ENCODE measurements around the gene SLC30A10.
"Not testable (repeated sequence)": the region's sequence is repeated elsewhere in the genome, so short reads cannot be mapped to it uniquely, and the experiment has no call there.

SLC30A10 gene

DNA sequence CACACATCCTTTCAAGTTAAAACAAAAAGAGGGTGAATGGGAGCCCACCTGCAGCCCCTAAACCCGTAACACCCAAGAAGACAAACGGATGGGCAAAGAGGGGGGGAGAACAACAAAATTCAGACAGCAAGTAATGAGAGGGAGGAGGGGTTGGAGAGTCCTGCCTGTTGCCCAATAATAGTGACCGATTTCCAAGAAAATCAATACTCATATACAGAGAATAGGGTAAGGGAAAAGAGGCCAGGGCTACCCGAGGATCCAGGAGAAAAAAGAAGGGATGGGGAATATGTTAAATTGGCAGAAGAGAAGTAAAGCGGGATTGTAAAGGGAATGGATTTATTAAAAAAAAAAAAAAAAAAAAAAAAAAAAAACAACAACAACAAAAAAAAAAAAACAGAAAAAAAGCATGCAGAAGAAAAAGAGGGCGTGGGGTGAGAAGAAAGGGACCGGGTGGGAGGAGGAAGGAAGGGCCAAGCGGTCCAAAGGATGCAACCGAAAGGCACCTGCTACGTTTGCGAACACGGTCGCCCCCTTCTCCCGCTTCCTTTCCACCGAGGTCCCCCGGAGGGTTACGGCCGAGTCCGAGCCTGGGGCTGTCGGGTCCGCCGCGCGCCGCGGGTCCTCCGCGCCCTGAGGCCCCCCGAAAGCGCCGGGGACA lies 930 bp downstream of the SLC30A10 start:
- no peak for DNase-seq (ENCODE audit: low spot score)

DNA sequence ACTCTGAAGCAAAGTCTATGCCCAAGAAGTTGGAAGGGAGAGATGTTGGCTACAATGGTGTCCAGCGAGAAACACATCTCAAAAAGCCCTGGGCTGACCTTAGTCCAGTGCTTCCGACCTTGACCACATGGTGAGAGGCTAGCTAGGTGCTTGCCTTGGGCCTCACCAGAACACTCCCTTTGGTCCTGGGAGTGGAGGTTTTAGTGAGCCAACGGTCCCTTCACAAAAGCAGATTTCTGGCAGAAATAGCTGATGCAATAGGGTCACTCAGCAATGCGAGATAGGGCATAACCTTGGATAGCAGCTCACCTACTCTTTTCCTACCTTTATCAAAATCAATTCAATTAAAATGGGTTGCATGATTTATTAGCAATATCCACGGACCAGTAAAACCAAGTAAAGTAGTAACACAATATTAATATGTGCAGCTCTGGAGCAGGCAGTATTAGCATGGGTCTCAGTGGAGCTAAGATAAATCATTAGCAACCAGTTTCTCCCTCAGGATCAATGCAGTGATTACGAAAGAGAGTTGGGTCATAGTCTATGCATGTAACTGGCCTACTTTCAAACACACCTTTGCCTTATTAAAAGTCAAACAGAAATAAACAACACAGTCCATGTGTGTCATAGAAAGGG lies 1.9 kb downstream of the SLC30A10 start:
- DNase-seq (ENCODE audit: low spot score): no peak

DNA sequence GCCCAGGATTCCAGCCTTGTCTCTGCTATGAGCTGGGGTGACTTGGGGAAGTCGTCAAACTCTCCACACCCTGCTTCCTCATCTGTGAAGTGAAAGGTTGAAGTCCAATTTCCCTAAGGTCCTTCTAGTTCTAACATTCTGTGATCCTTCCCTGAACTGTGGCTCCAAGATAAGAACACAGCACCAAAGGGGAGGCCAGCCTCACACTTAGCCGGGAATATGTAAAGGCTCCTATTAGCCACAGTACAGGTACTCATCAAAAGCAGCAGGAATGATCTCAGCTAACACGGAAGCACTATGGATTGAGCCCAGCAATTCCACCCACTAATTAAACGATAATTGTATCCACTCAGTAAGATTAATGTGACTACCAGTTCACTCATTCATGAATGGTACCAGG lies 4.0 kb downstream of the SLC30A10 start:
- DNase-seq (ENCODE audit: low spot score): no peak

DNA sequence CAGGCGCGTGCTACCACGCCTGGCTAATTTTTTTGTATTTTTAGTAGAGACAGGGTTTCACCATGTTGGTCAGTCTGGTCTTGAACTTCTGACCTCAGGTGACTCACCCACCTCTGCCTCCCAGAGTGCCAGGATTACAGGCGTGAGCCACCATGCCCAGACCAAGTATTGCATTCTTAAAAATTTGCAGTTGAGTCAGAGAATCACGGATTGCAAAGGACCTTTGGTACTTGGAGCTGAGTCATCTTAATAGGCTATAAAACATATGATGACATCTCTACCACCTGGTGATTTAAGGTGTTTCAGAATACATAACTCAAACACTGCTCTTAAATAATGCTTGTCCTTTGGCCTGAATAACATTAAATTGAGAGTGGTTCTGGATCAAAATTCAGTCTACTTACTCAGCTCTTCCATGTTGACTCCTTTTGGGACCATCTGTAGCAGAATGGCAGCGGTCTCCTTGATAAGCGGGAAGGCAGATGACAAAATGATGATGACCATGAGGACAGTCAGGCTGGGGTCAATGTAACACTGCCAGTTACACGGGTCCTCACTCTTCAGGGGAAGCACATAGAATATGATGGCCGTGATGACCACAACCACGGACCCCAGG lies 10.4 kb downstream of the SLC30A10 start:
- DNase-seq (ENCODE audit: low spot score): peak; percentile 92

DNA sequence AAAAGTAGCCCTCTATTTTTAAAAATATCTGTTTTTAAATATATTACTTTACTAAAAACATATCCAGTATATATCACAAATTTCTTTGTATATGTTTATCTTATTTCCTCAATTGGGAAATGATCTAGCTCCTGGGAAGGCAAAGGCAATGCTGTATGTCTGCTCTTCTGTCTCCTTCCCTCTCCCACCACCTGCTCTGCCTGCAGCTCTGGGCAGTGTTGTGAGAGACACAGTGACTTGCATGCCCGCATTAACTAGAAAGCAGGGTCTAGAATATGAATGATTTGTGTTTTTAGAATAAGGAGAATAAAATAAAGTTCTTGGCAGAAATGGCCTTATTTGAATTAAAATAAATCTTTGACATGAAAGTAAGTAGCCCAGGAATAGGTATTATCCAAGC lies 11.1 kb downstream of the SLC30A10 start:
- DNase-seq (ENCODE audit: low spot score): no peak

DNA sequence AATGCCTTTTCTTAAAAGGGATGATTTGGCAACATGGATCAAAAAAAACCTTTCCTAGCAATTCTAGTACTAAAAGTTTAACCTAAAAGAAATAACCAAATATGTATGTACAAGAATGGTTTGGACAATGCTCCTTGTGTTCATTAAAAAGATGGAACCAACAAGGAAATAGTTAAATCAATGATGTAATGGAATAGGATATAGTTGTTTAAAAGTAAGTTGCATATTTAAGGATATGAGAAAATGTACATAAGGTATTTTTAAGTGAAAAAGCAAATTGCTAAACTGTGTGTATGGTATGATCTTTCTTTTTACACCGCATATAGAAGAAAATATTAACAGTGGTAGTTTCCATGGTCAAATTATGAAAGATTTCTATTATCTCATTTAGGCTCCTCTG lies 12.1 kb downstream of the SLC30A10 start:
- DNase-seq (ENCODE audit: low spot score): no peak

DNA sequence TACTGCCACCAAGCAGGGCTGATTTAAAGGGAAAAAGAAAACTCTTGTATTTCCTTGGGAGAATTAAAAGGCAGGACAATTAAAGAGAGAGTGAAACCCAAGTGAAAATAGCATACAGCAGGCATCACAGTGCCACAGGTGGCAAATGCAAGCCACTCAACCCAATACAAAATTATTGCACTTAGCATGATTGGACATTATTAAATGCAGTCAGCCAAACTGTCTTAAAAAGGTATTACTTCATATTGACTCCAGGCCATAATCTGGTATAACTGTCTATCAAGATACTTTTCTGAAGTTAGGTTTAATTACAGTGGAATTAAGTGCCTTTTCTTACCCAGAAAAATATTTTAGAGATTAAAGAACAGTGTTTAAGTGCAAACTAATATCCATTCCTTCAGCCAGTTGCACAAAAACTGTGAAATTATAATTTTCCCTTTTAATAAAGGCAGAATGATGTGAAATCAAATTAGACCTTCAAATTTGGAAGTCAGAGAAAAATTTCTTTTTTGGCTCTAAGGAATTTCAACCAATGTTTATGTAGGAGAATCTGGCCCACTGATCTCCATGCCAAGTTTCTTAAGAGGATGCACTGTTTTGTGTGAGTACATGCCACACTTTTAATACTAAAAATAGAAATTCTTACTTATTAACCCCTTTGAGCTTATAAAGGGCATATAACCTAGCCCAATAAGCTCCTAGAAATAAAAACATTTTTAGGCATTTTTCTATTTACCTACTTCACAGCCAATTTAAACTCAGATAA lies 15.2 kb downstream of the SLC30A10 start:
- no peak for DNase-seq (ENCODE audit: low spot score)

DNA sequence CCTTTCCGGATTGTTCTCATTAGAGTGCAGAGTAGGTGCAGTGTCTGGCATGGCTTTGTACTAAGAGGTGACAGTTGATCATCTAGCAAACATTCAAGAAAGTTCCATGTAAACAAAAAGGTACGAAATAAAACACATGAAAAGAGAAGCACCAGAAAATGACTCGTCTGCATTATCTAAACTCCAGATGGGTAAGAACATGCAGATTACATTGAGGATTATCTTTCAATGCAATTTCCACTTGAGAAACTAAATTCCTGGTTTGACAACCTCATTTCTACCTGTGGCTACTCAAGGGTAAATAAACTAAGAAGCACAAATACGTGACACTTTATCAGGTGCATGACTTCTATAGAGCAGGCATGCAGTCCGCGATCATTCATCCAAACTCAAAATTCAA lies 17.6 kb downstream of the SLC30A10 start:
- no peak for DNase-seq (ENCODE audit: low spot score)

DNA sequence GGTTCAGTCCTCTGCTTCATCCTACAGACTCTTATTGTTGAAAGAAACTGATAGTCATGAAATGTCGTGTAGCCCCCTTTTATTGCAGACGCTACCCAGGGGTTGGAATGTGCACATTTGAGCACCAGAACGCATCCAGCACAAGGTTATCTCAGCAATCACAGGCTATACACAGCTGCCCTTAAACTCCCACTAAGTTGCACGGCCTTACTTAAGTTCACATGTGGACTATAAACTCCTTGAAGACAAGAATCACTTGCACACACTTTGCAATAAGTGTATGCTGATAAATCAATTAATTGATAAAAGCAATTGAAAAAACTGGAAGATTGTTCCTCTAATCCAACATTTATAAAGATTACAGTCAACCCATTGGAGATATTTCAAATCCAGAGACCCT lies 18.9 kb downstream of the SLC30A10 start:
- no peak for DNase-seq (ENCODE audit: low spot score)

DNA sequence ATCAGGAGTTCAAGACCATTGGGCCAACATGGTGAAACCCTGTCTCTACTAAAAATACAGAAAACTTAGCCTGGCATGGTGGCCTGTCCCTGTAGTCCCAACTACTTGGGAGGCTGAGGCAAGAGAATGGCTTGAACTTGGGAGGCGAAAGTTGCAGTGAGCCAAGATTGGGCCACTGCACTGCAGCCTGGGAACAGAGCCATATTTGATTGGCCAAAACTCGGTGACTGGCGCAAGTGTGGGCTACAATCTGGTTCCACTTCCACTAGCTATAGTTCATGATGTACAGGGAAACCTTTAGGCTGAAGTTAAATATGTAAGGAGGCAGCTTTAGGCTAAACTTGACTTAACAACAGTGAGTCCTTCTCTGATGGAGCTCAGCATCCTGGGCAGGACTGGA lies 20.2 kb downstream of the SLC30A10 start:
- no peak for DNase-seq (ENCODE audit: low spot score)

DNA sequence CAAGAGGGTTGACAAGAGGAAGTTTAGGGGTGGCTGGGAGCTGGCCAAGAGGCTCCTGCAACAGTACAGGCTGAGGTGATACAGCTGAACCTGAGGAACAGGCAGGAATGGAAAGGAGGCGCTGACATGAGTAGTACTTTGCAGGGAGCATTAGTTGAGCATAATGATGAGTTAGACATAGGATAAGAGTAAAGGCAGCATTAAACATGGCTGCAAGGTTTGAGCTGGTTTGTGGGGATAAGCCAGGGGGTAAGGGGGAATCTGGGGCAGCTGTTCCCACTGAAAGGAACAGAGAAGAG lies 20.6 kb downstream of the SLC30A10 start:
- no peak for DNase-seq (ENCODE audit: low spot score)

DNA sequence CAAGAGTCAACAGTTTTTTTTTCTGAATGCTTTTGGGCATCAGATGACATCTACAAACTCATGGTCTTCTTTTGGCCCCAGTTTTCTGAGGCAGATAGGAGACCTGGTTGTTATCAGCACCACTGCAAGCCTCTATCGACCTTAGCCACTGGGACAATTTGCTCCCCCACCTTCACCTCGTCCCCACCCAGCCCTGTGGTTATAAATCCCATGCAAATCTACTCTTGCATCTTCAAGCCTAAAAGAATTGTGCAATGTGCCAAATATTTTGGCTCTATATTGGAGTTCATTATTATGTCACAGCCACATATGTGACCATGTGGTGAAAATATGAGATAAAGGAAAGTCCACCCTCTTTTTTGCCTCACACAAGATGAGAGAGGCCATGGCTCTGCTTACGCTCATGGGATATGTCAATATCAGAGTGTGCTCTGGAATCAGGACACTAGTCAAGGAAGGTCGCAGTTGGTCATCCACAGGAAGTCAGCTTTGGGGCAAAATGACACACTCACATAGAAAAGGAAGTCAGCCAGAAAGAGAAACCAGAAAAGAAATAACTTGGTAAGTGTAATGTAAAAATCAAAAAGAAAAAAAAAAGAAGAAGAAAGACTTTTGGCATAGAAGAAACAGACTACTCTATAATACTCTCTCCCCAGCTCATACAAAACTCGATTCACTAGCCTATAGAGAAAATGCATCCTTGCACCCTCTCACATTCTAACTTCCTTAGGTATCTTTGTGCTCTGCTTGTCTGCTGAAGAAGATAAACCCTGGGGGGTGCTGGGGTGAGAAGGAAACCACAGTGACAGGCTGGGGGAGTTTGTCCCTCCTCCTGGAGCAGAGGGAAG lies 21.2 kb downstream of the SLC30A10 start:
- no peak for DNase-seq (ENCODE audit: low spot score)

DNA sequence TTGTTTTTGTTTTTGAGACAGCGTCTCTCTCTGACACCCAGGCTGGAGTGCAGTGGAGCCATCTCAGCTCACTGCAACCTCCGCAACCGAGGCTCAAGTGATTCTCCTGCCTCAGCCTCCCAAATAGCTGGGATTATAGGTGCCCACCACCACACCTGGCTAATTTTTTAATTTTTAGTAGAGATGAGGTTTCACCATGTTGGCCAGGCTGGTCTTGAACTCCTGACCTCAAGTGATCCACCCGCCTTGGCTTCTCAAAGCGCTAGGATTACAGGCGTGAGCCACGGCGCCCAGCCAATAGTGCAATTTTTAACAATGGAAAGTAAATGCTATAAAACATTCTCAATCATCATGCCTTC lies 21.8 kb downstream of the SLC30A10 start:
- DNase-seq (ENCODE audit: low spot score): not testable (repeated sequence)

DNA sequence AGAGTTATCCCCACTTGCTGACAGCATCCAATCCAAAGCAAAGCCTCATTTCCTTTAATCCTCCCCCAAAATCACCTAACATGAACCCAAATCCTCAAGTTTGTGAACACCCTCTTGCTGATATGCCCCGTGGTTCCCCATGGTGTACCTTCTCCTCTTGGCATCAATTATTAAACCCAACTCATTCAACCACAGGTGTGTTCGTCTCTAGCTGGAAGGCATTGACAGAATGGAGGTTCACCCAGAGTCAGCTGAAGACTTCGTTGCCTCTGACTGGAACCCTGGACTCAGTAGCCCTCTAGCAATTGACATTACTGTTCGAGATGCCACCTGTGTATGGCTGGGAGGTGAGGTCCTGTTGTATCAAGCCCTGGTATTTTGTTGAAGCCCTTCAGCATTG lies 22.8 kb downstream of the SLC30A10 start:
- DNase-seq (ENCODE audit: low spot score): no peak

DNA sequence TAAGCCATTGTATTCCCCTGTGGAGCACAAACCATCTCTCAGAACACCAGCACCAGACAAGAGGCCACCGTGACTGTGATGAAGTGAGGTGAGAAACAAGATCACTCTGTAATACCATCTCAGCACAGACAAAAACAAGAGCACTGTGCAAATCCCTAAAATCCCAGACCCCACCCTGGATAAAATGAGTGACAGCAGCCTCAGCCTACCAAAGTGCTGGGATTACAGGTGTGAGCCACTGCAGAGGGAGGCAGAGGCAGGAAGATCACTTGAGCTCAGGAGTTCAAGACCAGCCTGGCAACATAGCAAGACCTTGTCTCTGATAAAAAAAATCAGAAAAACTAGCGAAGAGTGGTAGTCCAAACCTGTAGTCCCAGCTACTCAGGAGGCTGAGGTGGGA lies 23.4 kb downstream of the SLC30A10 start:
- DNase-seq (ENCODE audit: low spot score): no peak

DNA sequence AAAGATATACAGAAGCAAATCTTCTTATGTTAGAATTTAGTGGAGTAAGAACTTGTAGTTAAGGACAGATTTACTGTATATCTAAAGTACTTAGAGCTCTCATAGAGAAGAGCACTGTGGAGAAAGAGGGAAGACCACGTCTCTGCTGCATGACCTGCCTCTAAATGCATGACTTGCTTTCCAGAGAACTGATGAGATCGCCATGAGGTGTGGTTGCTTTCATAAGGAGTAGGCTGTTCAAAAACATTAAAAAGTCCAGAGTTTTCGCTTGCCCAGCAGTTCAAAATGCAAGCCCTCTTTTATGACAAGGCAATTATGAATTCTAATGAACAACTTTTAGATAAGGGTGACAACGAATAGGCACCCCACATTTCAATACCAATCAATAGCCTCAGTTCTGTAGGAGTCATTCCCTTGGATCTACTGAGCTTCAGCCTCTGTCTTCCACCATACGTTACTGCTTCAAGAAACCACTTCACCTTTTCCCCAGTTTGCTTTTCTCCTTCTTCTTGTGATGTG lies 24.9 kb downstream of the SLC30A10 start:
- no peak for DNase-seq (ENCODE audit: low spot score)

DNA sequence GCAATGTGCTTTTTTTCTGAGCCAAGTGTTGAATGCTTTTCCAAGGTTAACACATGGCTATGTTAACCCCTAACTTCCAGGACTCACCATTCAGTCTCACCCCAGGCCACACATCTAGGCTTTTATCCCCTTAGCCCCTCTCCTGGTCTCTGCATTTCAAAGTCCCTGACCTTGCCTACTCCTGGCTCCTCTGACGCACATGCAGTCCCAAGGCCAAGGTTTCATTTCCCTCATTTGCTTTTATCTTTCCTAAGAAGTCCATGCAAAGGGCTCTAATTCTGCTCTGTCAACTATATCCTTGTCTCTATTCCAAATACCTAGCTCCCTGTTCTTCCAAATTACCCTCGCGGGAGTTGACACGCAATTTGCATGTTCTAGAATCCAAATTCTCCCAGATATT lies 25.4 kb downstream of the SLC30A10 start:
- DNase-seq (ENCODE audit: low spot score): no peak

DNA sequence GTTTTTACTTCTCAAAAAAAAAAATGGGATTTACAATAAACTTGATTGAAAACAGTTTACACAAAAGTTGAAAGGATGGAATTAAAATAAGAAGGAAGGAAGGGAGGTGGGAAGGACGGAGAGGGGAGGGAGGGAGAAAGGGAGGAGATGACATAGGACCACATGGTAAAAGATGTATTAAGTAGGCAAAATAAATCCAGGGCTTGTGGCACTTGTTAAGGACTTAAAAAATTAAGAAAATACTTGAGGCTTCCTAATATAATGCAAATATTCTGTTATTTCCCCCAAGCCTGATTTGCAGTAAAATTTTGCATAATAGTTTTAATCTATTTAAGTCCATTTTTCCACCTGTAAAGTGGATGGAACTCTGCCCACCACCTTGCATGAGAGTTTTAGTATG lies 27.5 kb downstream of the SLC30A10 start:
- DNase-seq (ENCODE audit: low spot score): no peak

DNA sequence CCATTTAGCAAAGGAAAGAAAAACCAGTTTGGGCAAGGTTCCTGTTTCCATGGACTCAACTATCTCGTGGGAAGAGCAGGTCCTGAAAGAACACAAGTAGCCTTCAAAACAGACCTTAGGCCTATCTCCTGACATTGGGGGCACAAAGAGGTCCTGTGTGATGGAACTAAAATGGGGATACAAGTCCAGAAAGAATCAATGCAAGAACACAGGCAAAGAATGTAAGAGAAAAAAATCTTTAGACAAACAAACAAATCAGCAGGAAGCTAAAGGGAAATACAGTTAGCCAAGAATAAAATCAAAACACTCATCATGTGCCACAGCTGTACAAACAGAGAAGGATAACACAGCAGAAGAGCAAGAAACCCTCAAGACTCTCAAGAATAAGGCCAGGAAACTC lies 28.2 kb downstream of the SLC30A10 start:
- no peak for DNase-seq (ENCODE audit: low spot score)

DNA sequence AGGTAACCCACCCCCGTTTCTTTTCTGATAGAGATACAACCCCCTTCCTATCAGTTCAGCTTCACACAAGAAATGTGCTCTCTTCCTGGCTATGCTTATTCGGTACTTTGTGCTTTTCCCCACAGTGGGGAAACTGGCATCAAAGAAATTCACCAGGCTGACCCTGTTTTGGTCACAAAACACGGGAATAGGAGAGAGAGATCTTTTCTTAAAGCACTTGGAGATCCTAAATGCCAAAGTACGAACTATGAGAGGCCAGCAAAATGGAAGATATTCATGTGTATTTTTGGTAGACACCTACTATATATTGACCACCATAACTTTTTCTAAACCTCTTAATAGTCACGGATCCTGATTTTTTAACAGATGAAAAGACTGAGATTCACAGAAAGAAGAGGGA lies 30.0 kb downstream of the SLC30A10 start:
- DNase-seq (ENCODE audit: low spot score): no peak

DNA sequence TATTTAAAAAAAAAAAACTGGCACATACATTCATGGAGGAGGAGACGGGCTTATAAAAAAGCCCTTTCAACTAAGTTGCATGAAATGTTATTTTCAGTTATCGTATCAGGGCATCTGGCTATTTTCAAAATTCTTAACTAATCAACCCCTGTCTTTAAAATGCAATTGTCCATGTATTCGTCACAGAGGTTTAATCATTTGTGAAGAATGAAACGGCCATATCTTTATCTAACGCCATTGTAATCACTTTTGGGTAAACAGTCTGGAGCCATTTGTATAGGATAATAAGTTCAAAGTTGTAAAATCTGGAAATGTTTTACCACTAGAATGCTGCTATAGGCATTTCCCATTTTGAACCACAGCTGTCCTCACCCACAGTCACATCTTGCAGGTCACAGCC lies 30.4 kb downstream of the SLC30A10 start:
- no peak for DNase-seq (ENCODE audit: low spot score)

DNA sequence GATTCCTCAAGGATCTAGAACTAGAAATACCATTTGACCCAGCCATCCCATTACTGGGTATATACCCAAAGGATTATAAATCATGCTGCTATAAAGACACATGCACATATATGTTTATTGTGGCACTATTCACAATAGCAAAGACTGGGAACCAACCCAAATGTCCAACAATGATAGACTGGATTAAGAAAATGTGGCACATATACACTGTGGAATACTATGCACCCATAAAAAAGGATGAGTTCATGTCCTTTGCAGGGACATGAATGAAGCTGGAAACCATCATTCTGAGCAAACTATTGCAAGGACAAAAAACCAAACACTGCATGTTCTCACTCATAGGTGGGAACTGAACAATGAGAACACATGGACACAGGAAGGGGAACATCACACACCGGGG lies 36.1 kb downstream of the SLC30A10 start:
- not testable (repeated sequence) for DNase-seq (ENCODE audit: low spot score)

All from RKO (cell line).